Endothelial cell of umbilical vein (primary cell): Measurements from ENCODE around the gene NTRK2. TPM values are rescaled to one million over a fixed set of nuclear protein-coding genes. Genes with fewer than 3 reads are reported as not detected.

Source experiments
- BruUV-seq: library from RNA; stranded (reverse); fragments of 400-500 nt; replicated peaks from 2 replicates; lab custom pipeline; 2021; lab: Mats Ljungman, UMichigan
- CTCF ChIA-PET: fragments of 300-600, 350-600 bp; sonication (Branson Sonifier 250); formaldehyde crosslinking; loops from one replicate; lab custom pipeline; 2021; ENCODE audit warnings: antibody characterized with exemption, inconsistent platforms; lab: Charles Lee
- POLR2A ChIA-PET: fragments of 300-600, 350-600 bp; sonication (Branson Sonifier 250); formaldehyde crosslinking; loops from one replicate; lab custom pipeline; 2021; ENCODE audit warnings: antibody characterized with exemption, inconsistent platforms; lab: Charles Lee
- DNase-seq: peaks from one replicate; pipeline ENCODE4 v3.0.0-alpha.2; 2011; ENCODE audit warnings: low read depth, low spot score
- FAIRE-seq: peaks from 2 replicates; lab custom pipeline; 2011; peaks lifted over from hg19 to GRCh38; lab: Jason Lieb, UNC
- H2AFZ ChIP-seq: 2 replicates; pipeline ENCODE4 v1.6.0; 2012; ENCODE audit warnings: low read depth, low read length, control low read depth, inconsistent platforms
- H3K27ac ChIP-seq: 2 replicates; pipeline ENCODE4 v1.5.1; 2011; ENCODE audit warnings: low read depth, mild to moderate bottlenecking, control low read depth, low read length, moderate library complexity; ENCODE audit not compliant: insufficient read depth
- H3K27me3 ChIP-seq, 2 experiments: 2 replicates each; pipeline versions ENCODE4 v1.6.0 to v1.6.1; 2011; ENCODE audit warnings: low read length in 2 of 2, mixed read lengths in 1 of 2; ENCODE audit not compliant: control insufficient read depth in 2 of 2, insufficient read depth in 2 of 2
- H3K36me3 ChIP-seq, 2 experiments: 2 replicates in 1 of 2; 3 replicates in 1 of 2; pipeline ENCODE4 v1.5.1; 2011; ENCODE audit warnings: low read length in 2 of 2, mild to moderate bottlenecking in 1 of 2, moderate library complexity in 1 of 2; ENCODE audit not compliant: control insufficient read depth in 2 of 2, insufficient read depth in 2 of 2; ENCODE audit errors: extremely low read depth in 1 of 2
- H3K4me1 ChIP-seq: 3 replicates; pipeline ENCODE4 v1.5.1; 2011; ENCODE audit warnings: mild to moderate bottlenecking, low read length; ENCODE audit not compliant: control insufficient read depth, insufficient read depth; ENCODE audit errors: extremely low read depth
- H3K4me2 ChIP-seq: 2 replicates; pipeline ENCODE4 v1.6.1; 2011; ENCODE audit warnings: low read length, control low read depth, mixed read lengths; ENCODE audit not compliant: insufficient read depth
- H3K4me3 ChIP-seq, 3 experiments: fragments of 200-600 bp in 1 of 3; sonication (generic), shearing (Covaris generic) in 1 of 3; replicated peaks in 1 of 3; 2 replicates each; pipeline ENCODE4 v1.5.1; 2011 to 2016; ENCODE audit warnings: control low read depth in 3 of 3, low read length in 3 of 3, mild to moderate bottlenecking in 2 of 3, inconsistent platforms in 1 of 3, low read depth in 1 of 3, moderate library complexity in 1 of 3; ENCODE audit not compliant: insufficient read depth in 1 of 3
- H3K79me2 ChIP-seq: 2 replicates; pipeline ENCODE4 v1.6.0; 2012; ENCODE audit warnings: low read length, inconsistent platforms; ENCODE audit not compliant: control insufficient read depth, insufficient read depth
- H3K9ac ChIP-seq: replicated peaks from 2 replicates; pipeline ENCODE3; 2011; ENCODE audit warnings: low read length, control low read depth; ENCODE audit not compliant: insufficient read depth; ENCODE audit errors: extremely low read depth
- H3K9me1 ChIP-seq: replicated peaks from 3 replicates; pipeline ENCODE4 v1.6.0; 2011; ENCODE audit warnings: mild to moderate bottlenecking, low read length; ENCODE audit not compliant: control insufficient read depth, insufficient read depth; ENCODE audit errors: extremely low read depth
- H3K9me3 ChIP-seq: replicated peaks from 2 replicates; pipeline ENCODE4 v1.5.1; 2012; ENCODE audit warnings: low read length, inconsistent platforms; ENCODE audit not compliant: control insufficient read depth, insufficient read depth
- H4K20me1 ChIP-seq: replicated peaks from 2 replicates; pipeline ENCODE3; 2011; ENCODE audit warnings: mild to moderate bottlenecking, low read length; ENCODE audit not compliant: control insufficient read depth, insufficient read depth; ENCODE audit errors: extremely low read depth
- EZH2 ChIP-seq: IDR thresholded peaks from 2 replicates; pipeline ENCODE4 v1.6.1; 2012; ENCODE audit warnings: borderline replicate concordance, low read depth, mild to moderate bottlenecking, moderate library complexity, low read length, inconsistent platforms; ENCODE audit not compliant: severe bottlenecking
- FOS ChIP-seq: IDR thresholded peaks from 2 replicates; pipeline ENCODE4 v1.6.1; 2011; ENCODE audit warnings: mild to moderate bottlenecking, low read length, moderate library complexity, borderline replicate concordance; ENCODE audit not compliant: insufficient read depth
- GATA2 ChIP-seq: IDR thresholded peaks from 2 replicates; pipeline ENCODE4 v1.7.0; 2011; ENCODE audit warnings: low read depth, mild to moderate bottlenecking, moderate library complexity, mixed read lengths, low read length; ENCODE audit not compliant: insufficient read length, insufficient read depth
- POLR2A ChIP-seq: IDR thresholded peaks from 2 replicates; pipeline ENCODE4 v1.6.1; 2012; ENCODE audit warnings: low read depth, mild to moderate bottlenecking, control low read depth, low read length
- POLR2AphosphoS5 ChIP-seq: IDR thresholded peaks from 2 replicates; pipeline ENCODE4 v1.6.1; 2012; ENCODE audit warnings: low read depth, mild to moderate bottlenecking, control low read depth, low read length, moderate library complexity; ENCODE audit not compliant: insufficient read depth
- dilution Hi-C: fragments of 300-500 bp; cut with MboI; formaldehyde crosslinking; loops from one replicate; pipeline ENCODE4 v1.15.0; 2019; ENCODE audit warnings: low sequenced_read_pairs; ENCODE audit not compliant: extremely low pct_ligation_motif_present
- intact Hi-C: fragments of 100-400 bp; cut with micrococcal nuclease; formaldehyde crosslinking; loops from one replicate; pipeline ENCODE4 v1.10.0; 2022
- polyA plus RNA-seq, 4 experiments: library from polyadenylated mRNA; depleted of rRNA in 3 of 4; stranded (reverse) in 3 of 4; unstranded in 1 of 4; fragments of >200 nt; gene quantifications; 2 replicates each; pipeline versions ENCODE4 v1.2.1 to v1.2.3, GENCODE V29; 2011 to 2012; ENCODE audit warnings: missing spikeins in 1 of 4
- total RNA-seq: library from RNA; stranded (reverse); gene quantifications from 2 replicates; pipeline ENCODE4 v1.2.3, GENCODE V29; 2021
- TF ChIP-seq, protein P1 (sequence below), 2 donors: IDR thresholded peaks; 1 replicate in 1 of 2; 2 replicates in 1 of 2; pipeline ENCODE4 v1.5.1; 2011; ENCODE audit warnings: low read length in 2 of 2, mild to moderate bottlenecking in 2 of 2, moderate library complexity in 2 of 2, control low read depth in 1 of 2, inconsistent platforms in 1 of 2, low read depth in 1 of 2; ENCODE audit not compliant: insufficient read depth in 1 of 2; ENCODE audit errors: extremely low read depth in 1 of 2
- TF ChIP-seq, protein P2 (sequence below): IDR thresholded peaks from 2 replicates; pipeline ENCODE4 v1.6.1; 2011; ENCODE audit not compliant: insufficient read depth, insufficient read length

The NTRK2 gene
- total and polyA plus RNA-seq, 2 donors (not counting 3 experiments of a cell fraction or from before 2014, with no cell fraction given): 0.01 to 0.13 TPM

DNA sequence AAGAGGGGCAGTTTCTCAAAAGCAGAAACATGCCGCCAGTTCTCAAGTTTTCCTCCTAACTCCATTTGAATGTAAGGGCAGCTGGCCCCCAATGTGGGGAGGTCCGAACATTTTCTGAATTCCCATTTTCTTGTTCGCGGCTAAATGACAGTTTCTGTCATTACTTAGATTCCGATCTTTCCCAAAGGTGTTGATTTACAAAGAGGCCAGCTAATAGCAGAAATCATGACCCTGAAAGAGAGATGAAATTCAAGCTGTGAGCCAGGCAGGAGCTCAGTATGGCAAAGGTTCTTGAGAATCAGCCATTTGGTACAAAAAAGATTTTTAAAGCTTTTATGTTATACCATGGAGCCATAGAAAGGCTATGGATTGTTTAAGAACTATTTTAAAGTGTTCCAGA, 142.8 kb downstream of the NTRK2 start:
- H3K27me3 ChIP-seq: no peaks in the 10 kb centered on the region
- FAIRE-seq (no peak), DNase-seq (no peak)
- intact Hi-C loops: no loop called here
- H3K27ac ChIP-seq: no peak overlapping the region
- CTCF ChIA-PET: interaction anchor here (0.7 to 1.3 kb wide), 4 partner anchors 13 to 39 kb away, joined by 3 read pairs; no protein-coding TSS in a partner anchor
- H3K36me3 ChIP-seq: no peaks in the 10 kb centered on the region
- no peak overlapping the region for H3K4me3 ChIP-seq
- no peak overlapping the region for H2AFZ ChIP-seq
- dilution Hi-C loops: no loop called here
- peaks cover 2% of the 10 kb centered on the region for H3K4me1 ChIP-seq
- H3K4me2 ChIP-seq: no peak overlapping the region
- POLR2A ChIA-PET: no interaction called here
- H3K79me2 ChIP-seq: no peaks in the 10 kb centered on the region
- BruUV-seq: no TSS peak
- H3K9me1 ChIP-seq: no peaks in the 10 kb centered on the region
- H4K20me1 ChIP-seq: no peaks in the 10 kb centered on the region
- TF ChIP-seq POLR2AphosphoS5 (no peak), EZH2 (no peak), FOS (no peak), POLR2A (no peak), GATA2 (no peak)
- TF ChIP-seq, protein P1, sequence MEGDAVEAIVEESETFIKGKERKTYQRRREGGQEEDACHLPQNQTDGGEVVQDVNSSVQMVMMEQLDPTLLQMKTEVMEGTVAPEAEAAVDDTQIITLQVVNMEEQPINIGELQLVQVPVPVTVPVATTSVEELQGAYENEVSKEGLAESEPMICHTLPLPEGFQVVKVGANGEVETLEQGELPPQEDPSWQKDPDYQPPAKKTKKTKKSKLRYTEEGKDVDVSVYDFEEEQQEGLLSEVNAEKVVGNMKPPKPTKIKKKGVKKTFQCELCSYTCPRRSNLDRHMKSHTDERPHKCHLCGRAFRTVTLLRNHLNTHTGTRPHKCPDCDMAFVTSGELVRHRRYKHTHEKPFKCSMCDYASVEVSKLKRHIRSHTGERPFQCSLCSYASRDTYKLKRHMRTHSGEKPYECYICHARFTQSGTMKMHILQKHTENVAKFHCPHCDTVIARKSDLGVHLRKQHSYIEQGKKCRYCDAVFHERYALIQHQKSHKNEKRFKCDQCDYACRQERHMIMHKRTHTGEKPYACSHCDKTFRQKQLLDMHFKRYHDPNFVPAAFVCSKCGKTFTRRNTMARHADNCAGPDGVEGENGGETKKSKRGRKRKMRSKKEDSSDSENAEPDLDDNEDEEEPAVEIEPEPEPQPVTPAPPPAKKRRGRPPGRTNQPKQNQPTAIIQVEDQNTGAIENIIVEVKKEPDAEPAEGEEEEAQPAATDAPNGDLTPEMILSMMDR (IDR thresholded peaks at IDR 0.05; ENCODE audit: extremely low read depth in 1 of 2, insufficient read depth in 1 of 2, low read depth in 1 of 2, low read length in 2 of 2): no peak
- TF ChIP-seq, protein P2, sequence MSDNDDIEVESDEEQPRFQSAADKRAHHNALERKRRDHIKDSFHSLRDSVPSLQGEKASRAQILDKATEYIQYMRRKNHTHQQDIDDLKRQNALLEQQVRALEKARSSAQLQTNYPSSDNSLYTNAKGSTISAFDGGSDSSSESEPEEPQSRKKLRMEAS: no peak
- H3K9me3 ChIP-seq: no peaks in the 10 kb centered on the region
- no peak overlapping the region for H3K9ac ChIP-seq
